H9 (cell line): ENCODE data around the gene ATRNL1. TPM values are rescaled to one million over a fixed set of nuclear protein-coding genes. Genes with fewer than 3 reads are reported as not detected.

ENCODE experiments used
- DNase-seq: peaks from one replicate; pipeline ENCODE4 v3.0.0-alpha.2; 2017
- H2AFZ ChIP-seq: one replicate; pipeline ENCODE4 v1.6.1; 2013; ENCODE audit warnings: mild to moderate bottlenecking, low read length, control low read depth, moderate library complexity
- H2AK5ac ChIP-seq: 2 replicates; pipeline ENCODE4 v1.6.1; 2013; ENCODE audit warnings: low read length, control low read depth, mixed read lengths; ENCODE audit not compliant: insufficient read length
- H2BK120ac ChIP-seq: one replicate; pipeline ENCODE4 v1.6.1; 2013; ENCODE audit warnings: low read depth, mild to moderate bottlenecking, low read length, control low read depth, inconsistent platforms; ENCODE audit not compliant: poor library complexity, severe bottlenecking
- H2BK12ac ChIP-seq: 2 replicates; pipeline ENCODE4 v1.6.1; 2013; ENCODE audit warnings: low read length, control low read depth, mixed read lengths, low read depth; ENCODE audit not compliant: insufficient read length
- H2BK15ac ChIP-seq: 2 replicates; pipeline ENCODE4 v1.6.1; 2013; ENCODE audit warnings: low read depth, low read length, control low read depth
- H2BK20ac ChIP-seq: one replicate; pipeline ENCODE4 v1.6.1; 2013; ENCODE audit warnings: low read depth, mild to moderate bottlenecking, low read length, control low read depth, inconsistent platforms; ENCODE audit not compliant: poor library complexity, severe bottlenecking
- H2BK5ac ChIP-seq: 2 replicates; pipeline ENCODE4 v1.6.1; 2013; ENCODE audit warnings: low read length, control low read depth, mixed read lengths; ENCODE audit not compliant: insufficient read length
- H3K14ac ChIP-seq: 2 replicates; pipeline ENCODE4 v1.6.1; 2013; ENCODE audit warnings: low read length, control low read depth; ENCODE audit not compliant: insufficient read depth
- H3K18ac ChIP-seq: 2 replicates; pipeline ENCODE4 v1.6.1; 2013; ENCODE audit warnings: low read depth, mild to moderate bottlenecking, mixed read lengths, low read length, control low read depth; ENCODE audit not compliant: insufficient read length
- H3K23ac ChIP-seq: 2 replicates; pipeline ENCODE4 v1.6.1; 2013; ENCODE audit warnings: low read length, control low read depth, mixed read lengths, low read depth; ENCODE audit not compliant: insufficient read length
- H3K23me2 ChIP-seq: 2 replicates; pipeline ENCODE4 v1.6.1; 2013; ENCODE audit warnings: low read depth, mild to moderate bottlenecking, mixed read lengths, low read length, control low read depth; ENCODE audit not compliant: insufficient read length, poor library complexity, severe bottlenecking
- H3K27ac ChIP-seq: 2 replicates; pipeline ENCODE4 v1.5.1; 2013; ENCODE audit warnings: low read length, control low read depth, mixed read lengths, low read depth; ENCODE audit not compliant: insufficient read length
- H3K27me3 ChIP-seq: 2 replicates; pipeline ENCODE4 v1.6.1; 2013; ENCODE audit warnings: low read length, control low read depth, inconsistent platforms; ENCODE audit not compliant: insufficient read depth
- H3K4ac ChIP-seq: 2 replicates; pipeline ENCODE4 v1.6.1; 2013; ENCODE audit warnings: low read depth, mild to moderate bottlenecking, control low read depth, inconsistent platforms, low read length, moderate library complexity
- H3K4me1 ChIP-seq: 2 replicates; pipeline ENCODE4 v1.6.1; 2013; ENCODE audit warnings: low read length, control low read depth, inconsistent platforms; ENCODE audit not compliant: insufficient read depth
- H3K4me2 ChIP-seq: 2 replicates; pipeline ENCODE4 v1.6.1; 2013; ENCODE audit warnings: low read length, control low read depth, mixed read lengths; ENCODE audit not compliant: insufficient read length, insufficient read depth
- H3K56ac ChIP-seq: 2 replicates; pipeline ENCODE4 v1.6.1; 2013; ENCODE audit warnings: low read depth, mild to moderate bottlenecking, mixed read lengths, low read length, control low read depth; ENCODE audit not compliant: insufficient read length
- H3K79me1 ChIP-seq: 2 replicates; pipeline ENCODE4 v1.6.1; 2013; ENCODE audit warnings: low read depth, mild to moderate bottlenecking, moderate library complexity, low read length, control low read depth, inconsistent platforms; ENCODE audit not compliant: insufficient read depth, poor library complexity, severe bottlenecking
- H3K79me2 ChIP-seq: 2 replicates; pipeline ENCODE4 v1.6.1; 2013; ENCODE audit warnings: low read length, control low read depth, inconsistent platforms; ENCODE audit not compliant: insufficient read depth
- H3K9ac ChIP-seq: 2 replicates; pipeline ENCODE4 v1.6.1; 2013; ENCODE audit warnings: low read length, control low read depth, mixed read lengths; ENCODE audit not compliant: insufficient read length; ENCODE audit errors: extremely low read depth
- H3K9me3 ChIP-seq: one replicate; pipeline ENCODE4 v1.6.1; 2013; ENCODE audit warnings: low read depth, low read length, inconsistent platforms; ENCODE audit not compliant: control insufficient read depth
- H3T11ph ChIP-seq: one replicate; pipeline ENCODE4 v1.6.1; 2013; ENCODE audit warnings: mild to moderate bottlenecking, low read length, control low read depth, inconsistent platforms
- H4K20me1 ChIP-seq: one replicate; pipeline ENCODE4 v1.6.1; 2013; ENCODE audit not compliant: control insufficient read depth, insufficient read length, insufficient read depth
- H4K5ac ChIP-seq: 2 replicates; pipeline ENCODE4 v1.6.1; 2013; ENCODE audit warnings: low read depth, mild to moderate bottlenecking, mixed read lengths, low read length, control low read depth; ENCODE audit not compliant: insufficient read length
- H4K8ac ChIP-seq: replicated peaks from 2 replicates; pipeline ENCODE4 v1.6.1; 2013; ENCODE audit warnings: low read length, control low read depth, mixed read lengths, low read depth; ENCODE audit not compliant: insufficient read length
- H4K91ac ChIP-seq: 2 replicates; pipeline ENCODE4 v1.6.1; 2013; ENCODE audit warnings: low read depth, mild to moderate bottlenecking, moderate library complexity, mixed read lengths, low read length, control low read depth; ENCODE audit not compliant: insufficient read length
- H3K27ac Mint-ChIP-seq, 3 experiments: 2 replicates in 2 of 3; 3 replicates in 1 of 3; pipeline ENCODE4 v1.8.0; 2020 to 2021; ENCODE audit warnings: mixed read lengths in 3 of 3, mild to moderate bottlenecking in 1 of 3, moderate library complexity in 1 of 3
- H3K27me3 Mint-ChIP-seq: 2 replicates; pipeline ENCODE4 v1.8.0; 2021; ENCODE audit warnings: low read depth, mild to moderate bottlenecking, moderate library complexity, mixed read lengths
- H3K36me3 Mint-ChIP-seq, 3 experiments: 2 replicates in 2 of 3; 3 replicates in 1 of 3; pipeline ENCODE4 v1.8.0; 2020 to 2021; ENCODE audit warnings: low read depth in 3 of 3, mixed read lengths in 3 of 3; ENCODE audit not compliant: insufficient read depth in 1 of 3
- H3K4me1 Mint-ChIP-seq, 2 experiments: 2 replicates each; pipeline ENCODE4 v1.8.0; 2020; ENCODE audit warnings: mixed read lengths in 2 of 2
- H3K4me3 Mint-ChIP-seq, 2 experiments: 2 replicates in 1 of 2; 3 replicates in 1 of 2; pipeline ENCODE4 v1.8.0; 2020 to 2021; ENCODE audit warnings: mild to moderate bottlenecking in 2 of 2, mixed read lengths in 2 of 2, moderate library complexity in 1 of 2
- H3K9me3 Mint-ChIP-seq, 2 experiments: 2 replicates in 1 of 2; 3 replicates in 1 of 2; pipeline ENCODE4 v1.8.0; 2020; ENCODE audit warnings: mild to moderate bottlenecking in 2 of 2, mixed read lengths in 2 of 2, moderate library complexity in 1 of 2
- CTCF ChIP-seq: fragments of 200-600 bp; sonication (generic); conservative IDR thresholded peaks from 3 replicates; pipeline ENCODE4 v1.8.0; 2021; ENCODE audit warnings: antibody characterized with exemption, mild to moderate bottlenecking
- WGBS: extraction: QIAGEN DNeasy Blood & Tissue Kit; methylation state at CpG from one replicate; pipeline ENCODE4 v1.1.7; 2013; ENCODE audit warnings: missing lambda C conversion rate, low lambda C conversion rate, mixed read lengths; ENCODE audit not compliant: insufficient read length; ENCODE audit errors: extremely low coverage; 5-methylcytosine and 5-hydroxymethylcytosine counted together
- total RNA-seq: library from RNA; stranded (reverse); gene quantifications from 2 replicates; pipeline ENCODE4 v1.2.1, GENCODE V29; 2021

ATRNL1 gene
- total RNA-seq, 1 experiment from 2014 or later: 9.2 TPM

GRCh38 chr10:115826396-115826795, 733.2 kb downstream of the ATRNL1 start:
- no peak overlapping the region for H2BK120ac ChIP-seq
- no CpG with 5 or more reads among the region's 9 CpGs for WGBS
- Mint-ChIP-seq H3K4me1 (no peaks in the 10 kb centered on the region), H3K4me3 (no peak overlapping the region), H3K36me3 (peaks cover 0 to 7% (median 1%) of the 10 kb centered on the region in 3 experiments; a peak in 4 of 7 replicates), H3K9me3 (peaks cover 14 to 27% of the 10 kb centered on the region in 2 experiments), H3K27me3 (peaks cover 1% of the 10 kb centered on the region; the same call in 1 of the 2 replicates), H3K27ac (no peak overlapping the region)
- H3K79me2 ChIP-seq: no peaks in the 10 kb centered on the region
- TF ChIP-seq CTCF: no peak
- no peak overlapping the region for H3K9ac ChIP-seq
- H4K8ac ChIP-seq: no peak overlapping the region
- no peaks in the 10 kb centered on the region for H3K23me2 ChIP-seq
- H3K27ac ChIP-seq: no peak overlapping the region
- no peak overlapping the region for H3K18ac ChIP-seq
- H3K9me3 ChIP-seq: no peaks in the 10 kb centered on the region
- H3T11ph ChIP-seq: no peak overlapping the region
- H2AFZ ChIP-seq: no peak overlapping the region
- H4K5ac ChIP-seq: no peak overlapping the region
- no peak overlapping the region for H3K14ac ChIP-seq
- no peak for DNase-seq
- no peak overlapping the region for H2AK5ac ChIP-seq
- H3K27me3 ChIP-seq: no peaks in the 10 kb centered on the region
- H3K4me1 ChIP-seq: no peaks in the 10 kb centered on the region; the same call in 1 of the 2 replicates
- H3K56ac ChIP-seq: no peak overlapping the region
- H2BK5ac ChIP-seq: no peak overlapping the region
- no peaks in the 10 kb centered on the region for H3K79me1 ChIP-seq
- no peak overlapping the region for H3K23ac ChIP-seq
- no peak overlapping the region for H2BK15ac ChIP-seq
- H3K4me2 ChIP-seq: no peak overlapping the region
- H4K20me1 ChIP-seq: no peaks in the 10 kb centered on the region
- no peak overlapping the region for H2BK20ac ChIP-seq
- H2BK12ac ChIP-seq: no peak overlapping the region
- no peak overlapping the region for H3K4ac ChIP-seq
- no peak overlapping the region for H4K91ac ChIP-seq
